HL-60 (cell line): ENCODE data around the gene IL11RA.

Source experiments
- DNase-seq, 2 experiments: peaks; one replicate each; pipeline ENCODE4 v3.0.0-alpha.2; 2010 to 2020; ENCODE audit warnings: low read depth in 1 of 2, low spot score in 1 of 2
- H3K27ac ChIP-seq: fragments of 250-450 bp; sonication (Bioruptor Pico); replicated peaks from 2 replicates; pipeline ENCODE4 v1.5.1; 2020; ENCODE audit warnings: mild to moderate bottlenecking, moderate library complexity
- H3K27me3 ChIP-seq: fragments of 250-450 bp; sonication (Bioruptor Pico); 2 replicates; pipeline ENCODE4 v1.5.1; 2021; ENCODE audit warnings: mild to moderate bottlenecking, moderate library complexity; ENCODE audit not compliant: insufficient read depth, poor library complexity, severe bottlenecking
- H3K4me3 ChIP-seq: replicated peaks from 2 replicates; pipeline ENCODE4 v1.5.1; 2011; ENCODE audit warnings: mild to moderate bottlenecking, control low read depth, low read length; ENCODE audit not compliant: insufficient read depth
- CTCF ChIP-seq: IDR thresholded peaks from one replicate; pipeline ENCODE4 v1.5.1; 2011; ENCODE audit warnings: low read length, control low read depth, inconsistent platforms; ENCODE audit not compliant: insufficient read depth
- GABPA ChIP-seq: IDR thresholded peaks from 2 replicates; pipeline ENCODE4 v1.6.1; 2012; ENCODE audit warnings: low read depth
- POLR2AphosphoS5 ChIP-seq: IDR thresholded peaks from 2 replicates; pipeline ENCODE4 v1.6.1; 2012; ENCODE audit warnings: low read depth
- REST ChIP-seq: IDR thresholded peaks from 2 replicates; pipeline ENCODE4 v1.6.1; 2012; ENCODE audit warnings: low read depth; ENCODE audit not compliant: insufficient replicate concordance
- SPI1 ChIP-seq: IDR thresholded peaks from 2 replicates; pipeline ENCODE4 v1.6.1; 2012; ENCODE audit warnings: low read depth, mild to moderate bottlenecking, borderline replicate concordance

The IL11RA gene

GRCh38 chr9:34644766-34645314 is 7.1 kb upstream of the IL11RA start:
- TF ChIP-seq REST (no peak), GABPA (no peak), POLR2AphosphoS5 (no peak), SPI1 (no peak), CTCF (no peak)
- no peak overlapping the region for H3K4me3 ChIP-seq

GRCh38 chr9:34646211-34647083 is 5.5 kb upstream of the IL11RA start, which contains the start of gene GALT:
TSS of gene GALT (plus strand) at chr9:34646675. CDS start at chr9:34646705, 30 bp downstream.
- peak within 1 kb of the TSS; percentile 69 for H3K27ac ChIP-seq
- DNase-seq: peak; percentile 86 to 96
- TF ChIP-seq REST (peak; percentile 32), CTCF (peak; percentile 44), GABPA (0 out of 2 replicates have a peak, but pooled peaks have one; percentile 11), SPI1 (no peak), POLR2AphosphoS5 (peak; percentile 49; the same call in 1 of the 2 replicates)
- peak within 1 kb of the TSS; percentile 72 for H3K4me3 ChIP-seq
- H3K27me3 ChIP-seq: no peaks in the 10 kb centered on the region

More at GRCh38 chr9:34644766-34645314, 7.1 kb upstream of the IL11RA start:
- no peaks in the 10 kb centered on the region for H3K27me3 ChIP-seq
- H3K27ac ChIP-seq: no peak overlapping the region
- DNase-seq: no peak

- peak overlapping the region; percentile 69 for H3K27ac ChIP-seq
Measured at GRCh38 chr9:34647084-34647403, 4.9 kb upstream of the IL11RA start.

More at GRCh38 chr9:34647084-34647403, 4.9 kb upstream of the IL11RA start:
- DNase-seq: no peak
- TF ChIP-seq POLR2AphosphoS5: no peak
- TF ChIP-seq GABPA: no peak
- TF ChIP-seq CTCF: no peak
- no peak for TF ChIP-seq REST
- no peak for TF ChIP-seq SPI1
- Histone ChIP-seq H3K27me3 (no peaks in the 10 kb centered on the region), H3K4me3 (peak overlapping the region; percentile 72)
